DMS114 treated with DMSO at 0.1 percent for 48 hours (cell line): ENCODE data around the gene AFF1.
"Not testable (repeated sequence)": the region's sequence is repeated elsewhere in the genome, so short reads cannot be mapped to it uniquely, and the experiment has no call there.

Experiments
- DNase-seq: peaks from one replicate; lab custom pipeline; 2025; ENCODE audit not compliant: unreplicated experiment; lab: John Stamatoyannopoulos, UW

Gene AFF1

GRCh38 chr4:87077914-87078585 lies 143.2 kb downstream of the AFF1 start:
- no peak for DNase-seq

- DNase-seq: no peak
These were observed 144.2 kb downstream of the AFF1 start for GRCh38 chr4:87078987-87079486.

GRCh38 chr4:87079967-87080366 lies 145.2 kb downstream of the AFF1 start:
- no peak for DNase-seq

- no peak for DNase-seq
These were observed 145.7 kb downstream of the AFF1 start for GRCh38 chr4:87080462-87080861.

- no peak for DNase-seq
These were observed 147.0 kb downstream of the AFF1 start for GRCh38 chr4:87081826-87082225.

GRCh38 chr4:87085732-87086131 lies 150.9 kb downstream of the AFF1 start:
- DNase-seq: not testable (repeated sequence)

- no peak for DNase-seq
These were observed 151.5 kb downstream of the AFF1 start for GRCh38 chr4:87086143-87086805.

- DNase-seq: no peak
These were observed 152.2 kb downstream of the AFF1 start for GRCh38 chr4:87087015-87087414.

GRCh38 chr4:87087420-87087819 lies 152.6 kb downstream of the AFF1 start:
- no peak for DNase-seq

GRCh38 chr4:87088186-87088585 lies 153.4 kb downstream of the AFF1 start:
- no peak for DNase-seq

- DNase-seq: no peak
These were observed 154.6 kb downstream of the AFF1 start for GRCh38 chr4:87089368-87089767.

- DNase-seq: no peak
These were observed 155.5 kb downstream of the AFF1 start for GRCh38 chr4:87090305-87090704.

- no peak for DNase-seq
These were observed 157.8 kb downstream of the AFF1 start for GRCh38 chr4:87092389-87093141.

- peak; percentile 18 for DNase-seq
These were observed 158.8 kb downstream of the AFF1 start for GRCh38 chr4:87093443-87094123.

GRCh38 chr4:87097075-87097474 lies 162.3 kb downstream of the AFF1 start:
- DNase-seq: no peak

- no peak for DNase-seq
These were observed 165.4 kb downstream of the AFF1 start for GRCh38 chr4:87100168-87100567.

- DNase-seq: no peak
These were observed 166.9 kb downstream of the AFF1 start for GRCh38 chr4:87101543-87102199.

GRCh38 chr4:87103086-87103485 lies 168.3 kb downstream of the AFF1 start:
- DNase-seq: no peak

- DNase-seq: no peak
These were observed 168.9 kb downstream of the AFF1 start for GRCh38 chr4:87103691-87104187.

GRCh38 chr4:87105101-87105845 lies 170.5 kb downstream of the AFF1 start:
- no peak for DNase-seq
